ENCODE data around the gene ZMIZ2. TPM values are rescaled to one million over a fixed set of nuclear protein-coding genes. Genes with fewer than 3 reads are reported as not detected.

ZMIZ2 gene
- total RNA-seq, 1 donor = 18.8 TPM

GRCh38 chr7:44775383-44776107, 26.9 kb downstream of the ZMIZ2 start:
- H3K27ac ChIP-seq (ENCODE audit: low read depth, low read length) = no peak overlapping the region
- H3K27me3 ChIP-seq (ENCODE audit: insufficient read depth, low read length) = no peaks in the 10 kb centered on the region
- TF ChIP-seq, protein P1, sequence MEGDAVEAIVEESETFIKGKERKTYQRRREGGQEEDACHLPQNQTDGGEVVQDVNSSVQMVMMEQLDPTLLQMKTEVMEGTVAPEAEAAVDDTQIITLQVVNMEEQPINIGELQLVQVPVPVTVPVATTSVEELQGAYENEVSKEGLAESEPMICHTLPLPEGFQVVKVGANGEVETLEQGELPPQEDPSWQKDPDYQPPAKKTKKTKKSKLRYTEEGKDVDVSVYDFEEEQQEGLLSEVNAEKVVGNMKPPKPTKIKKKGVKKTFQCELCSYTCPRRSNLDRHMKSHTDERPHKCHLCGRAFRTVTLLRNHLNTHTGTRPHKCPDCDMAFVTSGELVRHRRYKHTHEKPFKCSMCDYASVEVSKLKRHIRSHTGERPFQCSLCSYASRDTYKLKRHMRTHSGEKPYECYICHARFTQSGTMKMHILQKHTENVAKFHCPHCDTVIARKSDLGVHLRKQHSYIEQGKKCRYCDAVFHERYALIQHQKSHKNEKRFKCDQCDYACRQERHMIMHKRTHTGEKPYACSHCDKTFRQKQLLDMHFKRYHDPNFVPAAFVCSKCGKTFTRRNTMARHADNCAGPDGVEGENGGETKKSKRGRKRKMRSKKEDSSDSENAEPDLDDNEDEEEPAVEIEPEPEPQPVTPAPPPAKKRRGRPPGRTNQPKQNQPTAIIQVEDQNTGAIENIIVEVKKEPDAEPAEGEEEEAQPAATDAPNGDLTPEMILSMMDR (IDR thresholded peaks at IDR 0.05; ENCODE audit: extremely low read depth, low read depth, low read length) = no peak
- no peak overlapping the region for H3K4me3 ChIP-seq (ENCODE audit: insufficient read depth, low read length)
- peak; percentile 61 for DNase-seq (ENCODE audit: insufficient read length, low spot score, missing footprints)
- no peaks in the 10 kb centered on the region for H3K79me2 ChIP-seq (ENCODE audit: insufficient read depth, low read length)
- no peaks in the 10 kb centered on the region for H3K4me1 ChIP-seq (ENCODE audit: insufficient read depth, low read length)
- H2AFZ ChIP-seq (ENCODE audit: low read length) = no peak overlapping the region
- H3K4me2 ChIP-seq (ENCODE audit: insufficient read depth, low read length) = no peak overlapping the region
- H3K9me3 ChIP-seq (ENCODE audit: low read depth, low read length) = no peaks in the 10 kb centered on the region
- no peaks in the 10 kb centered on the region for H3K36me3 ChIP-seq (ENCODE audit: insufficient read depth, low read length)
- H4K20me1 ChIP-seq (ENCODE audit: insufficient read depth, low read length) = no peaks in the 10 kb centered on the region

DNA sequence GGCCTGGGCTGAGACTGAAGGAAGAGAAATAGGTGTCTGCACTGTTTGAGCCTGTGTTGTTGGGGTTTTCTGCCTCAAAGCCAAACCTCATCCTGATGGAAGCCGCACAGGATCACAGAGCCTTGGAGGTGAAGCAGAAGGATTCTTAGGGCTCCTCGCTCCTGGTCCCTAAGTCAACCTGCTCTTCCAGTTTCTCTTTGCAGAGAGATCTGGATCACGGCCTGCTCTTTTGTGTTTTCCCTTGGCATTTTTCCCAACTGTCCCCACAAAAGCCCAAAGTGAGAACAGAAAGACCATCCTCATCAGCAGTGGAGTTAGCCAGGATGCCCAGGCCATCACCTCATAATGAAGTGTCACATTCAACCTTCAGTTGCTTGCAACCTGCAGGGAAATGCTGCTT, 27.6 kb downstream of the ZMIZ2 start:
- TF ChIP-seq, protein P1 (IDR thresholded peaks at IDR 0.05; ENCODE audit: extremely low read depth, low read depth, low read length) = no peak
- Histone ChIP-seq H3K79me2 (ENCODE audit: insufficient read depth, low read length) (no peaks in the 10 kb centered on the region), H3K4me2 (ENCODE audit: insufficient read depth, low read length) (no peak overlapping the region), H3K27ac (ENCODE audit: low read depth, low read length) (no peak overlapping the region), H3K4me1 (ENCODE audit: insufficient read depth, low read length) (no peaks in the 10 kb centered on the region), H3K36me3 (ENCODE audit: insufficient read depth, low read length) (no peaks in the 10 kb centered on the region), H3K4me3 (ENCODE audit: insufficient read depth, low read length) (no peak overlapping the region), H4K20me1 (ENCODE audit: insufficient read depth, low read length) (no peaks in the 10 kb centered on the region), H3K9me3 (ENCODE audit: low read depth, low read length) (no peaks in the 10 kb centered on the region), H2AFZ (ENCODE audit: low read length) (no peak overlapping the region), H3K27me3 (ENCODE audit: insufficient read depth, low read length) (no peaks in the 10 kb centered on the region)
- DNase-seq (ENCODE audit: insufficient read length, low spot score, missing footprints) = peak; percentile 8

DNA sequence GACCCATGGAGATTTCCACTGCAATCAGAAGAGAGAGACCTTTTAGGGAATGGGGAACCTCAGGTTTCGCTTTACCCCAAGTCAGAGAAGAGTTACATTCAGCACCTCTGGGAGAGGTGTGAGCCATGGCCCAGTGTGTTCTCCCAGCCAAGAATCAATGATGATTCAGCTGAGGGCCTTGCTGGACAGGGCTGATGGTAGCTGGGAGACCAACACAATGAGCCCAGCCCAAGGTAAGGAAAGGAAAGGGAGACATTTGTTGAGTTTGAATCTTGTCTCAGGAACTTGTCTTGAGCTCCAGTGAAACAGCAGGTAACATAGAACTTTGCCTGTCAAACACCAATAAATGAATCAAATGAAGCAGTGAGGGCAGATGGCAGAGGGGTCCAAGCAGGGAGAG, 33.8 kb downstream of the ZMIZ2 start:
- Histone ChIP-seq H3K9me3 (ENCODE audit: low read depth, low read length) (peaks cover 3% of the 10 kb centered on the region), H2AFZ (ENCODE audit: low read length) (no peak overlapping the region), H4K20me1 (ENCODE audit: insufficient read depth, low read length) (no peaks in the 10 kb centered on the region), H3K4me3 (ENCODE audit: insufficient read depth, low read length) (no peak overlapping the region), H3K4me2 (ENCODE audit: insufficient read depth, low read length) (no peak overlapping the region), H3K36me3 (ENCODE audit: insufficient read depth, low read length) (no peaks in the 10 kb centered on the region), H3K4me1 (ENCODE audit: insufficient read depth, low read length) (no peaks in the 10 kb centered on the region), H3K27ac (ENCODE audit: low read depth, low read length) (no peak overlapping the region), H3K79me2 (ENCODE audit: insufficient read depth, low read length) (no peaks in the 10 kb centered on the region), H3K27me3 (ENCODE audit: insufficient read depth, low read length) (no peaks in the 10 kb centered on the region)
- peak; percentile 73 for DNase-seq (ENCODE audit: insufficient read length, low spot score, missing footprints)
- TF ChIP-seq, protein P1 (IDR thresholded peaks at IDR 0.05; ENCODE audit: extremely low read depth, low read depth, low read length) = no peak

DNA sequence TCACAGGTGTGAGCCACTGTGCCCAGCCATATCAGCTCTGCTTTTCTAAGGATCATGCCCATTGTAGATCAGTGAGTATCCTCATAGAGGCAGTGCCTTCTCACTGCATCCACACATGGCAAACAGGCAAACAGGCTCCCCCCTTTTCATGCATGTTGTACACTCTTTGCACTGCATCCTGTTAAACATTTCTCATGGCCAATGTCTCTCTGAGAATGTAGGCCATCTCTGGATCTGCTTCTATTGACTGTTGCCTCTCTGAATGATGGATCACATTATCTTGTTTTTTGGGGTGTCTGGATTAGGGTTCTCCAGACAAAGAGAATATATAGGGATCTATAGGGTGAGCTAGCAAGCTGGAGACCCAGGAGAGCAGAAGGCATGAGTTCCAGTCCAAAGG, 34.8 kb downstream of the ZMIZ2 start:
- Histone ChIP-seq H3K79me2 (ENCODE audit: insufficient read depth, low read length) (no peaks in the 10 kb centered on the region), H3K27ac (ENCODE audit: low read depth, low read length) (no peak overlapping the region), H3K4me2 (ENCODE audit: insufficient read depth, low read length) (no peak overlapping the region), H3K27me3 (ENCODE audit: insufficient read depth, low read length) (no peaks in the 10 kb centered on the region), H3K9me3 (ENCODE audit: low read depth, low read length) (peaks cover 3% of the 10 kb centered on the region), H3K36me3 (ENCODE audit: insufficient read depth, low read length) (no peaks in the 10 kb centered on the region), H4K20me1 (ENCODE audit: insufficient read depth, low read length) (no peaks in the 10 kb centered on the region), H3K4me3 (ENCODE audit: insufficient read depth, low read length) (no peak overlapping the region), H3K4me1 (ENCODE audit: insufficient read depth, low read length) (no peaks in the 10 kb centered on the region), H2AFZ (ENCODE audit: low read length) (no peak overlapping the region)
- TF ChIP-seq, protein P1 (IDR thresholded peaks at IDR 0.05; ENCODE audit: extremely low read depth, low read depth, low read length) = no peak
- DNase-seq (ENCODE audit: insufficient read length, low spot score, missing footprints) = no peak
